C4-2B (cell line): ENCODE measurements around the gene LGR4.

Experiments
- CTCF ChIP-seq: fragments of 450-650 bp; conservative IDR thresholded peaks from 2 replicates; pipeline ENCODE4 v1.5.1; 2017; ENCODE audit warnings: mild to moderate bottlenecking
- ZFX ChIP-seq: fragments of 450-650 bp; IDR thresholded peaks from 2 replicates; pipeline ENCODE4 v1.6.1; 2017

GRCh38 chr11:27367881-27368280 lies 104.7 kb downstream of the LGR4 start:
- TF ChIP-seq CTCF, result no peak
- no peak for TF ChIP-seq ZFX
